ENCODE measurements around the gene RPGRIP1L.

GRCh38 chr16:53707671-53708070 lies 4.0 kb upstream of the RPGRIP1L start:
- TF ChIP-seq, protein P1, sequence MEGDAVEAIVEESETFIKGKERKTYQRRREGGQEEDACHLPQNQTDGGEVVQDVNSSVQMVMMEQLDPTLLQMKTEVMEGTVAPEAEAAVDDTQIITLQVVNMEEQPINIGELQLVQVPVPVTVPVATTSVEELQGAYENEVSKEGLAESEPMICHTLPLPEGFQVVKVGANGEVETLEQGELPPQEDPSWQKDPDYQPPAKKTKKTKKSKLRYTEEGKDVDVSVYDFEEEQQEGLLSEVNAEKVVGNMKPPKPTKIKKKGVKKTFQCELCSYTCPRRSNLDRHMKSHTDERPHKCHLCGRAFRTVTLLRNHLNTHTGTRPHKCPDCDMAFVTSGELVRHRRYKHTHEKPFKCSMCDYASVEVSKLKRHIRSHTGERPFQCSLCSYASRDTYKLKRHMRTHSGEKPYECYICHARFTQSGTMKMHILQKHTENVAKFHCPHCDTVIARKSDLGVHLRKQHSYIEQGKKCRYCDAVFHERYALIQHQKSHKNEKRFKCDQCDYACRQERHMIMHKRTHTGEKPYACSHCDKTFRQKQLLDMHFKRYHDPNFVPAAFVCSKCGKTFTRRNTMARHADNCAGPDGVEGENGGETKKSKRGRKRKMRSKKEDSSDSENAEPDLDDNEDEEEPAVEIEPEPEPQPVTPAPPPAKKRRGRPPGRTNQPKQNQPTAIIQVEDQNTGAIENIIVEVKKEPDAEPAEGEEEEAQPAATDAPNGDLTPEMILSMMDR (conservative IDR thresholded peaks at IDR 0.05; ENCODE audit: low read depth, low read length), result no peak
- no peak for TF ChIP-seq EZH2phosphoT487 (IDR thresholded peaks at IDR 0.05; ENCODE audit: borderline replicate concordance, low read length)
- TF ChIP-seq EZH2 (IDR thresholded peaks at IDR 0.05; ENCODE audit: low read length, unreplicated experiment), result no peak

Measured in PC-3 (cell line).